H1 (cell line): ENCODE results near the gene KLHL40. TPM values are rescaled to one million over a fixed set of nuclear protein-coding genes. Genes with fewer than 3 reads are reported as not detected.

Experiments used
- ASH2L ChIP-seq: fragments of 200-600, 300-600 bp; sonication (generic); IDR thresholded peaks from one replicate; pipeline ENCODE4 v1.7.1; 2017; ENCODE audit warnings: low read length
- CBX8 ChIP-seq: fragments of 300-800, 300-1000 bp; sonication (generic); IDR thresholded peaks from 2 replicates; pipeline ENCODE4 v1.7.1; 2016; ENCODE audit warnings: low read depth, low read length, borderline replicate concordance
- EGR1 ChIP-seq: IDR thresholded peaks from 2 replicates; pipeline ENCODE4 v1.6.1; 2011; ENCODE audit warnings: low read depth, low read length, borderline replicate concordance
- KDM4A ChIP-seq: IDR thresholded peaks from one replicate; pipeline ENCODE4 v1.7.1; 2012; ENCODE audit warnings: low read depth, mild to moderate bottlenecking, moderate library complexity, low read length, inconsistent platforms; ENCODE audit not compliant: severe bottlenecking
- RBBP5 ChIP-seq: IDR thresholded peaks from 2 replicates; pipeline ENCODE4 v1.7.1; 2012; ENCODE audit warnings: low read depth, mild to moderate bottlenecking, inconsistent platforms, low read length, moderate library complexity, borderline replicate concordance
- RXRA ChIP-seq: IDR thresholded peaks from 2 replicates; pipeline ENCODE4 v1.6.1; 2011; ENCODE audit warnings: low read depth, mild to moderate bottlenecking, low read length, moderate library complexity; ENCODE audit not compliant: insufficient read depth
- SP2 ChIP-seq: IDR thresholded peaks from 2 replicates; pipeline ENCODE4 v1.6.1; 2012; ENCODE audit warnings: mild to moderate bottlenecking, low read length, inconsistent platforms
- TAF7 ChIP-seq: optimal IDR thresholded peaks from 2 replicates; pipeline ENCODE3; 2011; ENCODE audit warnings: low read depth, mild to moderate bottlenecking, inconsistent platforms, low read length, moderate library complexity, borderline replicate concordance
- polyA plus RNA-seq, 7 experiments: library from polyadenylated mRNA; depleted of rRNA in 3 of 7; stranded (reverse) in 5 of 7; unstranded in 2 of 7; fragments of >200 nt in 5 of 7; fragments of 200-250 nt in 2 of 7; gene quantifications; 1 replicate in 5 of 7; 2 replicates in 1 of 7; 4 replicates in 1 of 7; pipeline versions ENCODE4 v1.2.1 to v1.2.3, GENCODE V29; 2011 to 2013; ENCODE audit warnings: missing spikeins in 2 of 7, mixed read lengths in 2 of 7
- total RNA-seq: library from RNA; stranded (reverse); fragmentation: NEBNext Ultra II Directional; extraction: Animal tissue kit (Norgen Biotek cat#: 25700); gene quantifications from 2 replicates; pipeline ENCODE4 v1.2.1, GENCODE V29; 2021
- TF ChIP-seq, protein P1 (sequence below): fragments of 300-600 bp; sonication (generic); IDR thresholded peaks from 2 replicates; pipeline ENCODE4 v1.7.1; 2012; ENCODE audit warnings: low read length, moderate library complexity, mild to moderate bottlenecking, inconsistent platforms; ENCODE audit not compliant: insufficient replicate concordance

Gene KLHL40
- total and polyA plus RNA-seq, 2 of the 8 experiments (the other 6 are each of a cell fraction or from before 2014, with no cell fraction given): 0.02 TPM; not detected in 1

DNA sequence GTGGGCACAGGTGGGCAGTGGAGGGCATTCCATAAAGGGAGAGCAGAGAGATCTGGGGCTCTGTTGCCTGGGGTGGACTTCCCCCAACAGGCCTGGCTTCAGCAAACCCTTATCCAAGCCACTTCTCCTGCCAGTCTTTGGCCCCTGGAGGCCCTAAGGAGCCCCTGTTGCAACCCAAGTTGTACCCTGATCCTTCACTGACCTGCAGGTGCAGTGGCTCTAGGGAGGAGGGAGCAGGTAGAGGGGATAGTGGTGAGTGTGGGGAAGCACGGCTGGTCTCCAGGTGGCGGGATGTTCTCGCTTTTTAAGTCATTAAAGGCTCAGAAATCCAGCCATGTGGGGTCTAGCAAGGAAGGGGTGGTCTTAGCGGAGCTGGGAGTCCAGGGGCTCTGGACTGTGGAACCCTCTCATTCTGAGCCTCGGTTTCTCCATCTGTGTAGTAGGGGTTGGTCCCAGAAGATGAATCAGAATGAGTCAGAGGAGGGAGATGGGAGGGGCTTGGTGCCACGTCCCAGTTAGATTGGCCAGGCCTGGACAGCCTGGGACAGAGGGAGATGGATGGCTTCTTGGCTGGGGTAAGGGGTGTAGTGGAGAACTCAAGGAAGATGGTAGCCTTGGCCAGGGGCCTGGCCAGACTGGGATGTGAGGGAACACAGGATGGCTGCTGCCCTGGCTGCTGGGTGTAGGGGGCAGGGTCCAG lies 29.2 kb upstream of the KLHL40 start (continued):
- TF ChIP-seq, protein P1, sequence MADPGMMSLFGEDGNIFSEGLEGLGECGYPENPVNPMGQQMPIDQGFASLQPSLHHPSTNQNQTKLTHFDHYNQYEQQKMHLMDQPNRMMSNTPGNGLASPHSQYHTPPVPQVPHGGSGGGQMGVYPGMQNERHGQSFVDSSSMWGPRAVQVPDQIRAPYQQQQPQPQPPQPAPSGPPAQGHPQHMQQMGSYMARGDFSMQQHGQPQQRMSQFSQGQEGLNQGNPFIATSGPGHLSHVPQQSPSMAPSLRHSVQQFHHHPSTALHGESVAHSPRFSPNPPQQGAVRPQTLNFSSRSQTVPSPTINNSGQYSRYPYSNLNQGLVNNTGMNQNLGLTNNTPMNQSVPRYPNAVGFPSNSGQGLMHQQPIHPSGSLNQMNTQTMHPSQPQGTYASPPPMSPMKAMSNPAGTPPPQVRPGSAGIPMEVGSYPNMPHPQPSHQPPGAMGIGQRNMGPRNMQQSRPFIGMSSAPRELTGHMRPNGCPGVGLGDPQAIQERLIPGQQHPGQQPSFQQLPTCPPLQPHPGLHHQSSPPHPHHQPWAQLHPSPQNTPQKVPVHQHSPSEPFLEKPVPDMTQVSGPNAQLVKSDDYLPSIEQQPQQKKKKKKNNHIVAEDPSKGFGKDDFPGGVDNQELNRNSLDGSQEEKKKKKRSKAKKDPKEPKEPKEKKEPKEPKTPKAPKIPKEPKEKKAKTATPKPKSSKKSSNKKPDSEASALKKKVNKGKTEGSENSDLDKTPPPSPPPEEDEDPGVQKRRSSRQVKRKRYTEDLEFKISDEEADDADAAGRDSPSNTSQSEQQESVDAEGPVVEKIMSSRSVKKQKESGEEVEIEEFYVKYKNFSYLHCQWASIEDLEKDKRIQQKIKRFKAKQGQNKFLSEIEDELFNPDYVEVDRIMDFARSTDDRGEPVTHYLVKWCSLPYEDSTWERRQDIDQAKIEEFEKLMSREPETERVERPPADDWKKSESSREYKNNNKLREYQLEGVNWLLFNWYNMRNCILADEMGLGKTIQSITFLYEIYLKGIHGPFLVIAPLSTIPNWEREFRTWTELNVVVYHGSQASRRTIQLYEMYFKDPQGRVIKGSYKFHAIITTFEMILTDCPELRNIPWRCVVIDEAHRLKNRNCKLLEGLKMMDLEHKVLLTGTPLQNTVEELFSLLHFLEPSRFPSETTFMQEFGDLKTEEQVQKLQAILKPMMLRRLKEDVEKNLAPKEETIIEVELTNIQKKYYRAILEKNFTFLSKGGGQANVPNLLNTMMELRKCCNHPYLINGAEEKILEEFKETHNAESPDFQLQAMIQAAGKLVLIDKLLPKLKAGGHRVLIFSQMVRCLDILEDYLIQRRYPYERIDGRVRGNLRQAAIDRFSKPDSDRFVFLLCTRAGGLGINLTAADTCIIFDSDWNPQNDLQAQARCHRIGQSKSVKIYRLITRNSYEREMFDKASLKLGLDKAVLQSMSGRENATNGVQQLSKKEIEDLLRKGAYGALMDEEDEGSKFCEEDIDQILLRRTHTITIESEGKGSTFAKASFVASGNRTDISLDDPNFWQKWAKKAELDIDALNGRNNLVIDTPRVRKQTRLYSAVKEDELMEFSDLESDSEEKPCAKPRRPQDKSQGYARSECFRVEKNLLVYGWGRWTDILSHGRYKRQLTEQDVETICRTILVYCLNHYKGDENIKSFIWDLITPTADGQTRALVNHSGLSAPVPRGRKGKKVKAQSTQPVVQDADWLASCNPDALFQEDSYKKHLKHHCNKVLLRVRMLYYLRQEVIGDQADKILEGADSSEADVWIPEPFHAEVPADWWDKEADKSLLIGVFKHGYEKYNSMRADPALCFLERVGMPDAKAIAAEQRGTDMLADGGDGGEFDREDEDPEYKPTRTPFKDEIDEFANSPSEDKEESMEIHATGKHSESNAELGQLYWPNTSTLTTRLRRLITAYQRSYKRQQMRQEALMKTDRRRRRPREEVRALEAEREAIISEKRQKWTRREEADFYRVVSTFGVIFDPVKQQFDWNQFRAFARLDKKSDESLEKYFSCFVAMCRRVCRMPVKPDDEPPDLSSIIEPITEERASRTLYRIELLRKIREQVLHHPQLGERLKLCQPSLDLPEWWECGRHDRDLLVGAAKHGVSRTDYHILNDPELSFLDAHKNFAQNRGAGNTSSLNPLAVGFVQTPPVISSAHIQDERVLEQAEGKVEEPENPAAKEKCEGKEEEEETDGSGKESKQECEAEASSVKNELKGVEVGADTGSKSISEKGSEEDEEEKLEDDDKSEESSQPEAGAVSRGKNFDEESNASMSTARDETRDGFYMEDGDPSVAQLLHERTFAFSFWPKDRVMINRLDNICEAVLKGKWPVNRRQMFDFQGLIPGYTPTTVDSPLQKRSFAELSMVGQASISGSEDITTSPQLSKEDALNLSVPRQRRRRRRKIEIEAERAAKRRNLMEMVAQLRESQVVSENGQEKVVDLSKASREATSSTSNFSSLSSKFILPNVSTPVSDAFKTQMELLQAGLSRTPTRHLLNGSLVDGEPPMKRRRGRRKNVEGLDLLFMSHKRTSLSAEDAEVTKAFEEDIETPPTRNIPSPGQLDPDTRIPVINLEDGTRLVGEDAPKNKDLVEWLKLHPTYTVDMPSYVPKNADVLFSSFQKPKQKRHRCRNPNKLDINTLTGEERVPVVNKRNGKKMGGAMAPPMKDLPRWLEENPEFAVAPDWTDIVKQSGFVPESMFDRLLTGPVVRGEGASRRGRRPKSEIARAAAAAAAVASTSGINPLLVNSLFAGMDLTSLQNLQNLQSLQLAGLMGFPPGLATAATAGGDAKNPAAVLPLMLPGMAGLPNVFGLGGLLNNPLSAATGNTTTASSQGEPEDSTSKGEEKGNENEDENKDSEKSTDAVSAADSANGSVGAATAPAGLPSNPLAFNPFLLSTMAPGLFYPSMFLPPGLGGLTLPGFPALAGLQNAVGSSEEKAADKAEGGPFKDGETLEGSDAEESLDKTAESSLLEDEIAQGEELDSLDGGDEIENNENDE: no peak
- no peak for TF ChIP-seq RXRA
- TF ChIP-seq RBBP5: no peak
- TF ChIP-seq KDM4A: no peak
- 0 out of 2 replicates have a peak, but pooled peaks have one; percentile 35 for TF ChIP-seq EGR1
- TF ChIP-seq CBX8: no peak
- no peak for TF ChIP-seq SP2
- no peak for TF ChIP-seq ASH2L
- TF ChIP-seq TAF7: no peak
